Natural killer cell treated with Interleukin-12 subunit alpha and Interleukin-12 subunit beta and Interleukin-15 and Interleukin-18, amount 100 ng/mL, for 72 hours (primary cell): ENCODE measurements around the gene RBPJL. TPM values are rescaled to one million over a fixed set of nuclear protein-coding genes. Genes with fewer than 3 reads are reported as not detected.

Experiments
- ATAC-seq, 2 donors: fragments of 150-1000 bp; cut with Tn5 transposase in 1 of 2; sonication (Bioruptor Pico), chemical (Tn5 transposase) in 1 of 2; 2 replicates each; pipeline ENCODE4 v1.10.0; 2021
- DNase-seq: peaks from one replicate; pipeline ENCODE4 v3.0.0; 2022; ENCODE audit warnings: low spot score
- H3K27ac Mint-ChIP-seq, 2 donors: 1 replicate in 1 of 2; 2 replicates in 1 of 2; pipeline ENCODE4 v1.8.0; 2022; ENCODE audit warnings: mixed read lengths in 2 of 2, mild to moderate bottlenecking in 1 of 2, moderate library complexity in 1 of 2
- H3K27me3 Mint-ChIP-seq, 2 donors: 1 replicate in 1 of 2; 2 replicates in 1 of 2; pipeline ENCODE4 v1.8.0; 2022; ENCODE audit warnings: mixed read lengths in 2 of 2
- H3K36me3 Mint-ChIP-seq: one replicate; pipeline ENCODE4 v1.8.0; 2022; ENCODE audit warnings: mixed read lengths
- H3K4me1 Mint-ChIP-seq, 2 donors: 1 replicate in 1 of 2; 2 replicates in 1 of 2; pipeline ENCODE4 v1.8.0; 2022; ENCODE audit warnings: low read depth in 2 of 2, mixed read lengths in 2 of 2, mild to moderate bottlenecking in 1 of 2
- H3K4me3 Mint-ChIP-seq: one replicate; pipeline ENCODE4 v1.8.0; 2022; ENCODE audit warnings: mixed read lengths
- H3K9me3 Mint-ChIP-seq: 2 replicates; pipeline ENCODE4 v1.8.0; 2022; ENCODE audit warnings: mixed read lengths
- total RNA-seq, 2 donors: library from RNA; stranded (reverse); gene quantifications; one replicate each; pipeline ENCODE4 v1.2.3, GENCODE V29; 2022

Gene RBPJL
- total RNA-seq, 2 donors from 2014 or later: not detected

DNA sequence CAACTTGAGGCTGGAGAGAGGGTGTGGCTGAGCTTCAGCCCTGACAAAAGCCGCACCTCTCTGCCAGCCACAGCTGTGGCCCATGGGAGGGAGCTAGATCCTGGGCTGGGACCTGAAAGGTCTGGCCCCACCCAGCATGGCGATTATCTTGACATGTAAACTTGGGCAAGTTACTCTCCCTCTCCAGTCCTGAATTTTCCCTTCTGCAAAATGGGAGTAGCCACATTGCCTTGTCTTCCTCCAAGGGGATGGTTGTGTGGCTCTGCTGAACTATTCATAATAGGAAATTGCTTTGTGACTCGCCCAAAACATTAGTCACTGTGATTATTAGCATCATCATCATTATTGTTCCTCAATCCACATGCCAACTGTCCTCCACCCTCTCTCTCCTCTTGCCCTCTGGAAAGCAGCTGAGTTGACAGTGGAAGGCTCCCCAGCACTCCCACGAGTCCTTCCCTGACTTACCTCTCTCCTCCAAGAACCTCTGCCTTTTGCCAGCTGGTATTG is 23.0 kb upstream of the RBPJL start:
- H3K4me3 Mint-ChIP-seq: no peak overlapping the region
- H3K36me3 Mint-ChIP-seq: no peaks in the 10 kb centered on the region
- no peak for DNase-seq
- H3K27ac Mint-ChIP-seq: peak overlapping the region in 1 of 2 donors; percentile 10
- H3K4me1 Mint-ChIP-seq: no peaks in the 10 kb centered on the region
- peaks cover 29 to 57% of the 10 kb centered on the region in 2 donors for H3K27me3 Mint-ChIP-seq
- no peak for ATAC-seq
- no peaks in the 10 kb centered on the region for H3K9me3 Mint-ChIP-seq

DNA sequence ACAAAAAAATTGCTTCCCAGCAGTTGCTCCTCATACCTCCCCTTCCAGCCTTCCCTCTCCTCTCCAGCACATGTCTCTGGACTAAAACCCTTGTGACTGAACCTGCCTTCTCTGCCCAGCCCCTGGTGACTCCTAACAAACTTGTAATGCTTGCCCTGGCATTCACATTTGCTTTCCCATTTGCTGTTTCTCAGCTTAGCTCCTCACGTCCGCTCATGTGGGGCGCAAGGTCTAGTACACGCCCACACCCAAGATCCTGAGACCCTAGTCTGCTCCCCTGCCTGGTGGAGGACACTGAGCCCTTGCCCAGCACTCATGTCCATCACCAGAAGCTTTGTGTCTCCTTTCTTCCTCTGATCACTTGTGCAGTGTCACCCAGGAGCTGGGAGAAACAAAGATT is 18.3 kb upstream of the RBPJL start:
- H3K27me3 Mint-ChIP-seq: peaks cover 28 to 39% of the 10 kb centered on the region in 2 donors
- ATAC-seq: no peak
- H3K4me1 Mint-ChIP-seq: peaks cover 0 to 6% of the 10 kb centered on the region in 2 donors

DNA sequence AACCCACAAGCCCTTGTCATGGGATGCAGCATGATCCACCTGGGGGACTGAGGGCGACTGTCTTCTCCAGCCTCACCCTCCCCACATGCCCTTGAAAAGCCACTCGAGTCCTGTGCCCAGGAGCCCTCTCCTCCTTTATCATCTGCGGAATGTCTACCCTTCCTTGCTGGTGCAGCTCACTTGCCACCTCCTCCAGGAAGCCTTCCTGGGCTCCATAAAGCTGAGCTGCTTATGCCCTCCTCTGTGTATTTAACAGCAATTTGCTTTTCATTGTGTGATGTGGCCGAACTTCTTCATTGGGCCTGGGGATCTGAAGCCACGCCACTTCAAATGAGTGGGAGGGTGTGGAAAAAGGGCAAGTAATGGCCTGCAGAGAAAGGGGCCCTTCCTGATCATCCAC is 17.8 kb upstream of the RBPJL start:
- Mint-ChIP-seq H3K36me3 (no peaks in the 10 kb centered on the region), H3K9me3 (no peaks in the 10 kb centered on the region), H3K4me3 (no peak overlapping the region), H3K4me1 (peaks cover 3 to 8% of the 10 kb centered on the region in 2 donors), H3K27me3 (peaks cover 28 to 36% of the 10 kb centered on the region in 2 donors), H3K27ac (no peak overlapping the region)
- DNase-seq: no peak
- ATAC-seq: no peak

More for the DNA sequence above, 18.3 kb upstream of the RBPJL start:
- H3K27ac Mint-ChIP-seq: no peak overlapping the region
- no peaks in the 10 kb centered on the region for H3K36me3 Mint-ChIP-seq
- no peaks in the 10 kb centered on the region for H3K9me3 Mint-ChIP-seq
- no peak overlapping the region for H3K4me3 Mint-ChIP-seq
- no peak for DNase-seq

DNA sequence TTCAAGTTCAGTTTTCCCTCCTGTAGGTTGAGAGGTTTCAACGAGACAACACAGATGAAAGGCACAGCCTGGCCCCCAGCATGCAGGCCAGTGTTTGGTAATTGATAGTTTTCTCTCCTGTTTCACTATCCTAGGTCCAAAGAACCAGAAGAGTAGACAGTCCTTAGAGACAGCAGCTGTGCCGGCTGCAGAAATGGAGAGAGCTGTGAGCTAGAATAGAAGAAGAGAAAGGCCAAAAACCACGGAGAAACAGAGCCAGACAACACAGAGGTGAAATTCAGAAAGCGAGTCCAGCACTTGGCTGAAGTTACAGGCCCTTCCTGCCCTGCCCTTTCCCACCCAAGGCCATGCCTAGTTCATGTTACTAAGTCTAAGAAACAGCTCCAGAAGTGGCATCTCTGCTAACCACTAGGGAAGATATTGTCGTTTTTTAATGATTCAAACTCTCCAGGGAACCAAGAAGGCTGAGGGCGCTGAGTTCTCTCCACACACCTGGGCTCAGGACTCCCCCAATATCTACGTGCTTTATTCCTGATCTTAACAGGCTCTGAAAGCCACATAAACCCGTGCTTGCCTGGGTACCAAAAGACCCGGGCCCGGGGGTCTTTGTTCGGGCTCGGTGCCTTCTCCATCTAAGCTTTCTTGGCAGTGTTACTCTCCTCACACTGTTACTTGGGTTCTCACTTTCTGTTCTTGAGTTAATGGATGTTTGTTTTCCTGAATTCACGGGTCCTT is 16.5 kb upstream of the RBPJL start:
- Mint-ChIP-seq H3K4me3 (no peak overlapping the region), H3K4me1 (peaks cover 4 to 12% of the 10 kb centered on the region in 2 donors), H3K36me3 (no peaks in the 10 kb centered on the region), H3K27me3 (peaks cover 27 to 32% of the 10 kb centered on the region in 2 donors), H3K27ac (no peak overlapping the region), H3K9me3 (no peaks in the 10 kb centered on the region)
- ATAC-seq (no peak), DNase-seq (no peak)

DNA sequence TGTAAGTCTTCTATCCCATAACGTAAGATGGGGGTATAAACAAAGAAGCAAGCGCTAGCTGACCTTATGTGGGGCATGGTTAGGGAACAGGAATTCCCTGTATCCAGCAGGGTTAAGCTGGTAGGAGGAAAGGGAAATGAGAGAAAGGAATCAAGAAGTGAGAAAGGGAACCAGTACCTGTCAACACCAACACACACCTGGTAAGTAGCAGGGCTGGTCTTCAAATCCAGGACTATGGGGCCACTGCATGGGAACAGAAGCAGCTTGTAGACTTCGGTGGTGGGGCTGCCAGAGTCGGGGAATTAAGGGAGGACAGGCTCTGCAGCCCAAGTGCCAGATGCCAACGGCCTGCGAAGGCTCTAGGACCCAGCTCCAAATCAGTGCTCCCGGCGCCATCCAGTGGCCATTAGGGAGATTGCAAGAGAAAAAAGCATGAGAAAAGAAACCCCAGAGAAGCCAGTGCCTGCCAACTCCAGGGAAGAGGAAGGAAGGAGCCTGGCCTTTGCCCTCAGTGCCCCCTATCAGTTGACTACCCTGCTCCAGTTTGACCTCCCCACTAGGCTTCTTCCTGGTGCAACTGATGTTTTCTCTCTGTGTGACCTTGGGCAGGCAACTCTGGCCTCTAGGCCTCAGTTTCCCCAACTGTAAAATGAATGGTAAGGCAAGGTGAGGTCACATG is 15.8 kb upstream of the RBPJL start:
- H3K4me3 Mint-ChIP-seq: no peak overlapping the region
- peak; percentile 64 for DNase-seq

DNA sequence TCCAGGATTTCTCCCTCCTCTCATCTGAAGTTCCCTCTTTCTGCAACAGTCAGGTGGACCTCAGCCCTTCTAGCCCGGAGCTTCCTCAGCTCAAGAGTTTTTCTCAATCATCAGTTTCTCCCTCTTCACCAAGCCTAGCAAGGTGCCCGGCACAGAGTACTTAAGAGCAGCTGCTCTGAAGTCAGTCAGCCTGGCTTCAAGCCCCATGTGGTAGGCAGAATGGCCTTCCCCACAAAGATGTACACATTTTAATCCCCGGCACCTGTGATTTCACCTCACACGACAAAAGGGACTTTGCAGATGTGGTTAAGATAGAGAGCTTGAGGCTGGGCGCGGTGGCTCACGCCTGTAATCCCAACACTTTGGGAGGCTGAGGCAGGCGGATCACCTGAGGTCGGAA is 15.1 kb upstream of the RBPJL start:
- no peak overlapping the region for H3K4me3 Mint-ChIP-seq
- DNase-seq (no peak), ATAC-seq (no peak)
- peaks cover 32 to 36% of the 10 kb centered on the region in 2 donors for H3K27me3 Mint-ChIP-seq
- peaks cover 4 to 12% of the 10 kb centered on the region in 2 donors for H3K4me1 Mint-ChIP-seq
- H3K36me3 Mint-ChIP-seq: no peaks in the 10 kb centered on the region
- H3K27ac Mint-ChIP-seq: no peak overlapping the region
- no peaks in the 10 kb centered on the region for H3K9me3 Mint-ChIP-seq

More for the DNA sequence above, 15.8 kb upstream of the RBPJL start:
- Mint-ChIP-seq H3K27me3 (peaks cover 27 to 32% of the 10 kb centered on the region in 2 donors), H3K9me3 (no peaks in the 10 kb centered on the region), H3K36me3 (no peaks in the 10 kb centered on the region), H3K4me1 (peaks cover 4 to 12% of the 10 kb centered on the region in 2 donors), H3K27ac (no peak overlapping the region)
- peak in 1 of 2 donors; percentile 43 for ATAC-seq

DNA sequence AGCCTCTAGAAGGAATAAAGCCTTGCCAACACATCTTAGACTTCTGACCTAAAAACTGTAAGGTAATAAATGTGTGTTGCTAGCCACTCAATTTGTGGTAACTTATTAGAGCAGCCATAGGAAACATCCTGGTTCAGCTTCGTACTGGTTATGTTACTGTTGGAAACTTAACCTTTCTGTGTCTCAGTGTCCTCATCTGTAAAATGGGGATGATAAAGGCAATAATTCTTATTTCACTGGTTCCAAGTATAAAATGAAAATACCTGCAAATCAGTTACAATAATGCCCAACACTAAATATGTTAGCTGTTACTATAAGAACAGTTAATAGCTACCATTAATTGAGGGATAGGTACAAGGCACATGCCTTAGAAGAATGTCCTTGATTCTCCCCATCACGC is 14.3 kb upstream of the RBPJL start:
- Mint-ChIP-seq H3K4me1 (peaks cover 4 to 12% of the 10 kb centered on the region in 2 donors), H3K4me3 (peak overlapping the region; percentile 64), H3K36me3 (no peaks in the 10 kb centered on the region), H3K27ac (no peak overlapping the region), H3K27me3 (peaks cover 29 to 32% of the 10 kb centered on the region in 2 donors), H3K9me3 (no peaks in the 10 kb centered on the region)
- no peak for ATAC-seq
- no peak for DNase-seq

DNA sequence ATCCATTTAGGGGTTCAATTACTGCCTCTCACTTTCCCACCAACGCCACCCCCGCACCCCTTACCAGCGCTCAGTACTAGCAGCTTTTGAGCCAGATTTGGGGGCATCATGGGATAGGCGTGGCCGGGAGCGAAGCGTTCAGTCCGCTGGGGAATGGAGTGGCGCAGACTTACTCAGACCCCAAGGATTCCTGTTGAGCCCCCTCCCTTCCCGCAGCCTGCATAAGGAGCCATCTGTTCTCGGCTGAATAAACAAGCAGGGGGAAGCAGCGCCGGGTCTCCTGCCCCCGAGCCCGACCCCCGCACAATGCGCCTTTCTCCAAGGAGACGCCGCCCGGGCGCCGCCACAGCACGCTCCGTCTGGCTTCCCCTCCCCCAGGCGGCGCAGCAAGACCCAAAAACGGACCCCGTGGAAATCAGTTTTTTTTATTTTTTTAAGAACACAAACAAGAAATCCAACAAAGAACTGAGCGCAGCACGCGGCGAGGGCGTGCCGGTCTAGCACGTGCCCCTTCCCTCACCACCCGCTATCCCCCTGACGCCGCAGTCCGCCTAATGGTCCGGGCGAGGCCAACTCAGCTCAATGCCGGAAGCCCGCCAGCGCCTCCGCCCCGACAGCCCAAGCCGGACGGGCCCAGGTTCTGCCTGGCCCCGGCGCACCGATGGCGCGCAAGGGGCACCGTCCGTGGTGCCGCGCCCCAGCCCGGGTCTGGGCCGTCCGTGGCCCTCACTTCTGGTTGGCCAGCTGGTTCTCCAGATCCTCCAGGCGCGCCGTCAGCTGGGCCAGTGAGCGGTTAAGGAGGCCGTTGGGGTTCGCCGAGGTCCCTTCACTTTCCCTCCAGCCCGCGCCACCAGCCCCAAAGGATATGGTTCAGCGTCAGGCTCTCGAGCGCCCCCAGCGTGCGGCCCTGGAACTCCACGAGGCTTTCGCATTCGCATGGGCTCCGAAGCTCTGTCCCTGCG is 13.3 kb upstream of the RBPJL start:
- DNase-seq (peak; percentile 88), ATAC-seq (peak; percentile 90 to 93)
- H3K36me3 Mint-ChIP-seq: no peaks in the 10 kb centered on the region
- H3K4me1 Mint-ChIP-seq: peaks cover 4 to 12% of the 10 kb centered on the region in 2 donors
- H3K9me3 Mint-ChIP-seq: no peaks in the 10 kb centered on the region
- H3K27ac Mint-ChIP-seq: no peak overlapping the region
- peaks cover 23 to 29% of the 10 kb centered on the region in 2 donors for H3K27me3 Mint-ChIP-seq
- peak overlapping the region; percentile 64 for H3K4me3 Mint-ChIP-seq

DNA sequence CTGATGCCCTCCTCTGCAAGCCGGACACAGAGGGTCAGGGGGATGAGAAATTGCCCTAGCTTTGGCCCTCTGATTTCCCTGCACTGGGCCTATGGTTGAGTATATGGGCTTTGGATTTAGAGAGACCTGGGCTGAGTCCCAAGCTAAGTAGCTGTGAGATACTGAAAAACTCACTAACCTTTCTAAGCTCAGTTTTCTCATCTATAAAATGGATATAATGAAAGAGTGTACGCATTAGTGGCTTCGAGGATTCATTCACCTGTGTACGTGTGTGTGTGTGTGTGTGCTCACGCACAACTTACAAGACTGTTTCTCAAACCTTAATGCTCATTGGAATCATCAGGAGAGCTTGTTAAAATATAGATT is 12.7 kb upstream of the RBPJL start:
- Mint-ChIP-seq H3K4me3 (peak overlapping the region; percentile 64), H3K4me1 (peaks cover 4 to 12% of the 10 kb centered on the region in 2 donors), H3K9me3 (no peaks in the 10 kb centered on the region), H3K27ac (no peak overlapping the region), H3K27me3 (peaks cover 16 to 23% of the 10 kb centered on the region in 2 donors), H3K36me3 (no peaks in the 10 kb centered on the region)
- no peak for ATAC-seq
- no peak for DNase-seq

DNA sequence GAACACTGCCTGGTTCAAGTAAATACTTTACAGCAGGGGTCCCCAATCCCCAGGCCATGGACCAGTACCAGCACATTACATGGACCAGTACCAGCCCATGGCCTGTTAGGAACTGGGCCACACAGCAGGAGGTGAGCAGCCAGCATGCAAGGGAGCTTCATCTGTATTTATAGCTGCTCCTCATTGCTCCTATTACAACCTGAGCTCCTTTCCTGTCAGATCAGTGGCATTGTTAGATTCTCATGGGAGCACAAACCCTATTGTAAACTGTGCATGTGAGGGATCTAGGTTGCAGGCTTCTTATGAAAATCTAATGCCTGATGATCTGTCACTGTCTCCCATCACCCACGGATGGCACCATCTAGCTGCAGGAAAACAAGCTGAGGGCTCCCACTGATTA is 12.0 kb upstream of the RBPJL start:
- Mint-ChIP-seq H3K9me3 (no peaks in the 10 kb centered on the region), H3K27ac (no peak overlapping the region), H3K36me3 (no peaks in the 10 kb centered on the region), H3K4me1 (peaks cover 4 to 12% of the 10 kb centered on the region in 2 donors), H3K27me3 (peaks cover 11 to 25% of the 10 kb centered on the region in 2 donors), H3K4me3 (no peak overlapping the region)
- ATAC-seq: no peak
- no peak for DNase-seq

DNA sequence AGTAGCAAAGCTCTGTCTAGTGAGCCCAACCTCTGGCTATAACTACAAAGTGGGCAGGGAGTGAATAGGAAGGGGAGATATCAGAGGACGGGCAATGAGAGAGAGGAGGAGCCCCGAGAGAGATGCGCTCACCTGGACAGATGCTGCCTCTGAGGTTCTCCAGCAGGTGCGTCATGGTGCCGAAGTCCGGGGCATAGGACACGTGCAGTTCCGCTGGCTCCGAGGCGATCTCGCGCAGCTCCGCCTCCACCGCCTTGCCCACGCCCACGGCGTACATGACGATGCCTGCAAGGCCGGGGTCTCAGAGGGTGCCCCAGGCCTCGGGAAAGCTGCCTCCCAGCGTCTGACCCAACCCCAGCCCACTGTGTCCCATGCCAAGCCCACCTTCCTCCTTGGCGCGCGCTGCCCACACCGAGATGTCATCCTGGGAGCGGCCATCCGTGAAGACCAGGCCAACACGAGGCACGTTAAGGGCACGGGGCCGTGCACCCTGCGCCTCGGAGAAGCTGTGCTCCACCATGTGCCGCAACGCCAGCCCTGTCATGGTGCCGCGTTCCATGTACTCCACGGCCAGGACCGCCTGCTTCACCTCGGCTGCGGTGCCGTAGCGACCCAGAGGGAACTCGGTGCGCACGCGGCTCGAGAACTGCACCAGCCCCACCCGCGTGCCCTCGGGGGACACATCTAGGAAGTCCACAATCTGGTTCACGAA is 8.7 kb upstream of the RBPJL start:
- Mint-ChIP-seq H3K27ac (no peak overlapping the region), H3K36me3 (no peaks in the 10 kb centered on the region), H3K27me3 (peaks cover 5 to 24% of the 10 kb centered on the region in 2 donors), H3K9me3 (no peaks in the 10 kb centered on the region), H3K4me1 (peaks cover 7 to 20% of the 10 kb centered on the region in 2 donors), H3K4me3 (no peak overlapping the region)
- ATAC-seq (no peak), DNase-seq (no peak)

DNA sequence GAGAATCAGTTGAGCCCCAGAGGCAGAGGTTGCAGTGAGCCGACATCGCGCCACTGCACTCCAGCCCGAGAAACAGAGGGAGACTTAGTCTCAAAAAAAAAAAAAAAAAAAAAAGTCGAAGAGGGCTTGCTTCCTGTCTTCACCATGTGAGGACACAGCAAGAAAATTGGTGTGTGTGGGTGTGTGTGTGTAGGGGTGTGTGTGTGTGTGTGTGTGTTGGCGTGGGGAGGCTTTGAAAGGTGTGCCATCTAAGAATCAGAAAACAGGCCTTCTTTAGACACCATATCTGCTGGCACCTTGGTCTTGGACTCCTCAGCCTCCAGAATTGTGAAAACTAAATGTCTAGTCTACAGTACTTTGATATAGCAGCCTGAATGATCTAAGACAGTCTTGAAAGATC is 6.9 kb upstream of the RBPJL start:
- DNase-seq: no peak
- Mint-ChIP-seq H3K27me3 (peaks cover 14 to 35% of the 10 kb centered on the region in 2 donors), H3K4me1 (peaks cover 6 to 21% of the 10 kb centered on the region in 2 donors), H3K27ac (no peak overlapping the region), H3K4me3 (no peak overlapping the region), H3K36me3 (no peaks in the 10 kb centered on the region), H3K9me3 (no peaks in the 10 kb centered on the region)
- ATAC-seq: no peak

DNA sequence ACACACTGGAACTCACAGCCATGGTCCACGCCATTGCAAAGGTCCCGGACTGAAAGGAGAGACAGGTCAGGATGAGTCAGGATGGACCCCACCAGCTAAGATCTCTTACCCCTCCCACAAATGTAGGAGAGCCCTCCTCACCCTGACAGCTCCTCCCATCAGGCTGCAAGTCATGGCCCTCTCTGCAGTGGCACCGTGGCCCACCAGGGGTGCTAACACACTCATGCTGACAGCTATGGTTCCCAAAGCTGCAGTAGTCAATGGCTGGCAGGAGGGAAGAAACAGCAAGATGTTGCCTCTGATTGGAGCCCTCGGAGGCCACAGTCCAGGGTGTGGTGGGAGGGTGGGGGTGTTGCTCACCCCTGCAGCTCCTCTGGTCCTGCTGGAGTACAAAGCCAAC is 5.7 kb upstream of the RBPJL start:
- peak; percentile 63 to 67 for ATAC-seq
- H3K27ac Mint-ChIP-seq: no peak overlapping the region

More for the DNA sequence above, 5.7 kb upstream of the RBPJL start:
- Mint-ChIP-seq H3K4me3 (no peak overlapping the region), H3K27me3 (peaks cover 22 to 35% of the 10 kb centered on the region in 2 donors), H3K36me3 (no peaks in the 10 kb centered on the region), H3K9me3 (no peaks in the 10 kb centered on the region), H3K4me1 (peaks cover 6 to 21% of the 10 kb centered on the region in 2 donors)
- DNase-seq: no peak
